ENCODE measurements around the gene STMN1. TPM values are rescaled to one million over a fixed set of nuclear protein-coding genes. Genes with fewer than 3 reads are reported as not detected.
A peak's percentile ranks its signal among the peaks of the same experiment; 100 is the strongest.

STMN1 gene
- total RNA-seq, 2 experiments from 2014 or later: 548 to 626 TPM

DNA sequence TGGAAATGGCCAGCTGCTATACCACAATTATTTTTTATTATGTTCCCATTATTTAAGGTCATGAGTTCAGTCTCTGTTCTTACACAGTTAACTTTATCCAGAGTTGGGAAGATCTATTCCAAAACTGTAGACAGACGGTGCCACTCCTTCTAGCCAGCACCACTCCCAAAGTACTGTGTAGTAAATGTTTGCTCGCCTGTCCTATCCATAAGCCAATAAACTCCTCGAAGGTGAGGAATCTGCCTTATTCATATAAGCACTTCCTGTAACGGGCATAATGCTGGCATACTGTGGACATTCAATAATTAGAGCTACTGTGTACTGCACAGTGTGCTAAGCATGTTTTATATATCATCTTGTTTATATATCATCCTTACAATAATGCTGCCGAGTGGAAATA lies 26.1 kb upstream of the STMN1 start:
- Mint-ChIP-seq H3K9me3 (ENCODE audit: low read depth) (no peaks in the 10 kb centered on the region), H3K27ac (no peak overlapping the region), H3K27me3 (peaks cover 15% of the 10 kb centered on the region), H3K36me3 (no peaks in the 10 kb centered on the region), H3K4me3 (no peak overlapping the region), H3K4me1 (no peaks in the 10 kb centered on the region)
- DNase-seq (no peak), ATAC-seq (no peak)
- CTCF ChIA-PET: interaction anchor here (0.6 kb wide), 1 partner anchor 18 kb away, joined by 3 read pairs; no protein-coding TSS in a partner anchor

DNA sequence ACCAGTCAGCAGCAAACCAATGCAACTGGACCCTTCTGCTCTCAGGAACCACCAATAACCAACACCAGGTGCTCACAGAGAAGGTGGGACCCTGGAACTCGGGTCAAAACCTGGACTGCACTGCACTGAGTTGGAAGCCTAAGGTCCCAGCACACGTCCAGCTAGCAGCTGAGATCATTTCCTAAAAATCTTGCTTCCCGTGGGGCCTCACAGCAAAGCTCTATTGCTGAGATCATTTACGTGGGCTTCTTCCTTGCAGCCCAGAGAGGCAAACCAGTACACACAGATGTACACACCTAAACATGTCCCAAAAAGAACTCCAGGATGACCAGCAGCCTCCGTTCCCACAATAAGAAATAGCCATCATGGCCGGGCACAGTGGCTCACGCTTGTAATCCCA lies 22.8 kb upstream of the STMN1 start:
- no peak for DNase-seq
- Mint-ChIP-seq H3K36me3 (no peaks in the 10 kb centered on the region), H3K4me1 (no peaks in the 10 kb centered on the region), H3K9me3 (ENCODE audit: low read depth) (no peaks in the 10 kb centered on the region), H3K27ac (no peak overlapping the region), H3K27me3 (peaks cover 34% of the 10 kb centered on the region), H3K4me3 (no peak overlapping the region)
- ATAC-seq: no peak
- CTCF ChIA-PET: no interaction called here

DNA sequence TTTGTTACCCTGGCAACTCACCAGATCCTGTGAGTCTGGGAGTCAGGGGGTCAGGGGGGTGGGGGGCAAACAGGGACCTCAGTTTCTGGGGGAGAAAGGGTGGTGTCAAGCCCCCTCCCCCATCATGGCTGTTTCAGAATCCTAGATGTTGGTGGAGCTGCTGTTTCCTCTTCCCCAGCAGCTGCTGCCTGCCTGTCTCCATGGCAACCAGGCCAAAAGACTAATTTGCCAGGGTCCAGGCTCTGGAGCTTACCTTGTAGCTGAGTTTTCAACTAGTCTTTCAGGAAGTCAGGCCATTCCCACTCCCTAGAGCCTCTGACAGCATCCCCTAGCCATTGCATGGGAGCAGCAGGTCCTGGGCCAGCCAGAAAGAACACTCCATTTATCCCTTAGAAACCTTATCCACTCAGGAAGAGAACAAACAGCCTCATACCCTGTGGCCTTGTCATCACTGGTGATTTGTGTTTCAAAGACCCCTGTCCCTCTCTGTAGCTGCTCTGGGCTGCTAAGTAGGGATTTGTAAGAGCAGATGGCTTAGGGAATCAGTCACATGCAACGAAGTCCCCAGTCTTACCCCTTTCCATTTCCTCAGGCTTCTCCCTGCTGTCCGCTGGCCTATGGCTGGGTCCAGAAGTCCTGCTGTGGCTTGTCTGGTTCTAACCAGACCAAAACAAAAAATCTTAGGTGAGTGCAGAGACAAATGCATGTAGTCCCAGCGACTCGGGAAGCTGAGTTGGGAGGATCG lies 21.5 kb upstream of the STMN1 start:
- CTCF ChIA-PET: no interaction called here
- Mint-ChIP-seq H3K27me3 (peaks cover 45% of the 10 kb centered on the region), H3K4me1 (peaks cover 4% of the 10 kb centered on the region), H3K36me3 (no peaks in the 10 kb centered on the region), H3K27ac (no peak overlapping the region), H3K9me3 (ENCODE audit: low read depth) (no peaks in the 10 kb centered on the region), H3K4me3 (no peak overlapping the region)
- DNase-seq (no peak), ATAC-seq (no peak)

DNA sequence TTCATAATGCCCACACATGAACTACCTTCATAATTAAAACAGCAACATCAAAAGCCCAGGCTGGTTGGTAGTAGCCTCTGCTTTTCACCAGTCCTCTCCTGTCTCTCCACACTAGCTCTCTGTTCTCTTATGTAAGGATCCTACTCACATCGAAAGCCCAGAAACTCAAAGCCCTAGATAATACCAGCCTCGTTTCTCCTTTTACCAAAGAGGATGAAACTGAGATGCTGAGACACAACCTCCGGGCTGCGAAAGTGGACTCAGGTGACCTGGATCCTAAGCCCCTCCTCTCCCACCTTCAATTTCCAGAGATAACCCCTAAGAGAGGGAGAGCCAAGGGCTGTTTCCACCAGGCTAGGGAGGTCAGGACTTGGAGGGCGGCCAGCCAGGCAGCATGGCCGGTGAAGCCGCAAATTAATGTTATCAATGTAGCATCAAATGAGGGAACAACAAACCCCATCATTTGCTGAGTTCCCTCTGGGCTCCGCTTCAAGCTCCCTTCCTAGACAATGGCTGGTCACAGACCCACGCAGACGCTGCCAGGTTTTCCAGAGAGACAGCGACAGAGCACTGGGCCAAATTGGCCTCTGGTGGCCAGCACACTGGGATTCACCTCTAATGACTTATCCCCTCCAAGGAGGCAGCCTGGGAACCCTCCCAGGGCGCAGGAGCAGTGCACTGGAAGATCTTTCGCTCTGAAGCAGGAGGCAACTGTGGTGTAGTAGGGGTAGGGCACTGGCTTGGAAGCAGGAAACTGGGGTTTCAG lies 20.7 kb upstream of the STMN1 start:
- ATAC-seq (no peak), DNase-seq (no peak)
- Mint-ChIP-seq H3K9me3 (ENCODE audit: low read depth) (no peaks in the 10 kb centered on the region), H3K27ac (no peak overlapping the region), H3K4me1 (peaks cover 11% of the 10 kb centered on the region), H3K4me3 (no peak overlapping the region), H3K27me3 (peaks cover 49% of the 10 kb centered on the region), H3K36me3 (no peaks in the 10 kb centered on the region)
- CTCF ChIA-PET: interaction anchor here (2.5 kb wide), 1 partner anchor 31 kb away, joined by 14 read pairs; no protein-coding TSS in a partner anchor

DNA sequence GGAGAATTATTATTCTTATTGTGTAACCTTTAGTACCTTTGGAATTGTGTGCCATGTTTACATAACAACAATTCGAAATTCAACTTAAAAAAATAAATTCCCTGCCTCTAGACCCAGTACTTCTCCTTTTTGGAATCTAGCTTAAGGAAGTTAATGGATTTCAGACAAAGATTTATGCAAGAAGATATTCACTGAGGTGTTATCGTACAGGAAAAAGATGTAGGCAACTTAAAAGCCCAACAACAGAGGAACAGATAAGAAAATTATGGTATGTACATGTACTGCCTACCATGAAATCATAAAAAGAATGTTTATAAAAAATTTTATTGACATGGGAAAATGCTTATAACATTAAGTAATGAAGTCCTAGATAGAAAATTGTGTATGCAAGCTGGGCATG lies 18.2 kb upstream of the STMN1 start:
- no peak for ATAC-seq
- no peak overlapping the region for H3K4me3 Mint-ChIP-seq
- CTCF ChIA-PET: interaction anchor here (2.5 kb wide), 1 partner anchor 28 kb away, joined by 14 read pairs; no protein-coding TSS in a partner anchor
- H3K27ac Mint-ChIP-seq: no peak overlapping the region
- peaks cover 40% of the 10 kb centered on the region for H3K27me3 Mint-ChIP-seq
- H3K9me3 Mint-ChIP-seq (ENCODE audit: low read depth): no peaks in the 10 kb centered on the region
- H3K4me1 Mint-ChIP-seq: peaks cover 12% of the 10 kb centered on the region
- H3K36me3 Mint-ChIP-seq: no peaks in the 10 kb centered on the region
- DNase-seq: no peak

DNA sequence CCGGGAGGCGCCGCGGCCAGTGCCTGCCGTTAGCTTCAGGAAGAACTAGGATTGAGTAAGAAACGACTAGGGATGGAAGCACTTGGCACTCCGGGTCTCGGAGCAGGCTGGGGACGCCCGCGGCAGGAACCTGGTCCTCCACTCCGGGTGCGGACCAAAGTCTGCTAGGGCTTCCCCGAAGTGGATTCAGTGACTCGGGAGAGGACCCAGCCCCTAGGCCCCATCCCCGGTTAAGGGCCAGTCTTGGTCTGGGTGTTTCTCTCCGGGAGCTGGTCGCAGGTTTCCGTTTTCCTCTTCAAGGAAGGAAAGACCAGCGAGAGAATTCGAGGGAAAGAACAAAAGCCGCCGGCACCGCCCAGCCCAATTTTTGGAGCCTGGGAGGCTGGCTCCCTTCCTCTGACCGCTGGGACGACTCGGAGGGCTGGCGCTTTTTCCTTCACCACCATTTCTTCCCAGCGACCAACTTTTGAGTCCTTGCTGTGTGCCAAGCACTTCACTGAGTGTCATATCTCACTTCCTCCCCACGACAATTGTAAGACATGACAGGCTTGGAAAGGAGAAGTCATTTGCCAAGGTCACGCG lies 16.8 kb upstream of the STMN1 start:
- Mint-ChIP-seq H3K4me3 (peak overlapping the region; percentile 74), H3K27ac (no peak overlapping the region), H3K4me1 (peaks cover 19% of the 10 kb centered on the region), H3K36me3 (no peaks in the 10 kb centered on the region), H3K27me3 (peaks cover 40% of the 10 kb centered on the region), H3K9me3 (ENCODE audit: low read depth) (no peaks in the 10 kb centered on the region)
- ATAC-seq: no peak
- DNase-seq: no peak
- CTCF ChIA-PET: interaction anchor here (0.5 to 3.3 kb wide), 4 partner anchors 14 to 636 kb away, joined by 3 to 21 read pairs (median 9); partner anchors contain the start of gene PAFAH2

DNA sequence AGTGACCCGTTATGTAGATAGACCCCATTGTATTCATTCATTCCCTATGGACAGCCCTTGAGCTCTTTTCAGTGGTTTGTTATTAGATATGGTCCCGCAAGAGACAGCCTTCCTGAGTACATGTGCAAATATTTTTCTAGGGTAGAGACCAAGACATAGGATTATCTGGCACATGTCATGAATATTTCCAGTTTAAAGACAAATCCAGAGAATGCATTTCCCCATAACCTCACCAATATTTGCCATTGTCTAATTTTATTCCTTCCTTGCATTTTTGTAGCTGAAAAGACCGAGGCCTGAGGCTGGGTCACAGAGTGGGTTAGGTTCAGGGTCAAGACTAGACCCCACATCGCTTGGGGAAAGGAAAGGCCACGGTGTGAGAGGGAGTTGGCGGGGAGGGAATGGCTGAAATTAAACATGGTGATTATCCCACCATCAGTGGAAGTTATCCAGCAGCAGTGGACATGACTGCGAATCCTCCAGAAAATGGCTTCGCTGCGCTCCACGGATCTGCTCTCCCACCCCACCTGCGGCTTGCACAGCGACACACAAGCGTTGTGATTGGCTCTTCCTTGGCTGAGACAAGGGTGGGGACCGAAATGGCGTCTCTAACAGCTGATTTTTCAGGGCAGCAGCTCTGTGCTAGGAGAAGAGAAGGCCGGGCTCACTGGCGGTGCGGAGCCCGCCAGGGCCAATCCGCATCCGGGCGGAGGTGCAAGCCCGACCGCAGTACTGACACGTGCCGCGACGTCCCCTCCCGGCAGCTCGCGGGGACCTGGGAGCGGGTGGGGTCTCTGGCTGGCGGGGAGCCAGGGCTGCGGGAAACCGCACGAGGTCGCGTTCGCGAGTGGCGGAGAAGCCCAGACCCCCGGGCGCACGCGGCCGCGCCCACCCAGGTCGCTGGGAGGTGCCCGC lies 16.1 kb upstream of the STMN1 start:
- Mint-ChIP-seq H3K27ac (peak overlapping the region; percentile 29), H3K9me3 (ENCODE audit: low read depth) (no peaks in the 10 kb centered on the region), H3K4me1 (peaks cover 25% of the 10 kb centered on the region), H3K4me3 (peak overlapping the region; percentile 74), H3K27me3 (peaks cover 40% of the 10 kb centered on the region), H3K36me3 (no peaks in the 10 kb centered on the region)
- CTCF ChIA-PET: interaction anchor here (0.5 to 3.3 kb wide), 8 partner anchors 14 to 1478 kb away, joined by 3 to 21 read pairs (median 4); partner anchors contain the start of gene PAFAH2
- DNase-seq (peak; percentile 69), ATAC-seq (peak; percentile 91)

DNA sequence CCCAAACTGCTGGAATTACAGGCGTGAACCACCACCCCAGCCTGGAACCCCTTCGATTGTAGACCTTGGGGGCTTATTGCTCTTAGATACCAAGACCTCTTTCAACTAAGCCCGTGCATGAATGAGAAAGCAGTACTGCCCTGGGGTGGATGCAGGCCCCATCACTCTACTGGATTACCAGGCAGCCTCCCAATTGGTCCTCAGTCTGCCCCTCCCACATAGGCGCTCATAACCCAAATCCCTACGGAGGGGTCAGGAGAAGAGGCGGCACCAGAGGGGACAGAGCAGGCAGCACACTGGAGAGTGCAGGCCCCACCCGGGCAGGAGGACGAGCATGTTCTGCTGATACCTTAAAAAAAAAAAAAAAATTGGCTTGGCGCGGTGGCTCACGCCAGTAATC lies 12.4 kb upstream of the STMN1 start:
- H3K9me3 Mint-ChIP-seq (ENCODE audit: low read depth): no peaks in the 10 kb centered on the region
- H3K27ac Mint-ChIP-seq: no peak overlapping the region
- DNase-seq: no peak
- no peak for ATAC-seq
- H3K4me3 Mint-ChIP-seq: no peak overlapping the region
- H3K36me3 Mint-ChIP-seq: no peaks in the 10 kb centered on the region
- H3K4me1 Mint-ChIP-seq: peaks cover 24% of the 10 kb centered on the region
- peaks cover 20% of the 10 kb centered on the region for H3K27me3 Mint-ChIP-seq
- CTCF ChIA-PET: interaction anchor here (0.7 to 1.9 kb wide), 3 partner anchors 23 to 293 kb away, joined by 3 to 12 read pairs (median 4); partner anchors contain the start of gene PAFAH2

DNA sequence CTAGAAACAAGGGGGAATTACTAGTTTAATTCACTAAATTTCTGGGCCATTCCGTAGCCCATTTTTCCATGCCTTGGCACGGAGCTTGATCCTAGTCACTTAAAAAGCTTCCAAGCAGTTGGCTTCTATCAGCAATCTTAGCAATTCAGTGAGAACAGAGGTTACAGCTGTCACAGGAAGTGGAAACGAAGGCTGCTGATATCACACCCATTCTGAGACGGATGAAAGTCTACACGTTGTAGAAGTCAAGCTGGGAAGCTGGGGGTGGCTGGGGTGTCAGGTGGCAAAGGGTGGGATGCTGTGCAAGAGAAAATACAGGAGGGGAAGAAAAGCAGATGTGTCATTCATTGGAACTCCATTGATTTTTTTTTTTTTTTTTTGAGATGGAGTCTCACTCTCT lies 11.8 kb upstream of the STMN1 start:
- Mint-ChIP-seq H3K9me3 (ENCODE audit: low read depth) (no peaks in the 10 kb centered on the region), H3K27ac (peak overlapping the region; percentile 44), H3K4me1 (peaks cover 20% of the 10 kb centered on the region), H3K4me3 (no peak overlapping the region), H3K36me3 (no peaks in the 10 kb centered on the region), H3K27me3 (peaks cover 14% of the 10 kb centered on the region)
- ATAC-seq (peak; percentile 32), DNase-seq (peak; percentile 56)
- CTCF ChIA-PET: interaction anchor here (0.7 to 1.9 kb wide), 4 partner anchors 22 to 293 kb away, joined by 3 to 12 read pairs (median 4); partner anchors contain the start of gene PAFAH2

DNA sequence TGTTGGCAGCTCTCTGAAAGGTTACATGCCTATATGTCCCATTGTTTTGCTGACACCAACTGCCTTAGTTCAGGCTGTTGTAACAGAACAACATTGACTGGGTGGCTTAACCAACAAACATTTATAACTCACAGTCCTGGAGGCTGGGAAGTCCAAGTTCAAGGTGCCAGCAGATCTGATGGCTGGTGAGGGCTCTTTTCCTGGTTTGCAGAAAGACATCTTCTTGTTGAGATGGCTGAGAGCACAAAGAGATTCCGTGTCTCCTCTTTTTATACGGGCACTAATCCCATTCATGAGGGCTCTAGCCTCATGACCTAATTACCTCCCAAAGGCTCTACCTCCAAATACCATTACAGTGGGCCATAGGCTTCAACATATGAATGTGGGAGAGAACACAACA lies 10.2 kb upstream of the STMN1 start:
- no peak overlapping the region for H3K4me3 Mint-ChIP-seq
- H3K9me3 Mint-ChIP-seq (ENCODE audit: low read depth): no peaks in the 10 kb centered on the region
- no peak overlapping the region for H3K27ac Mint-ChIP-seq
- CTCF ChIA-PET: interaction anchor here (1.9 kb wide), 1 partner anchor 20 kb away, joined by 12 read pairs; no protein-coding TSS in a partner anchor
- peaks cover 13% of the 10 kb centered on the region for H3K4me1 Mint-ChIP-seq
- DNase-seq (no peak), ATAC-seq (no peak)
- H3K27me3 Mint-ChIP-seq: peaks cover 2% of the 10 kb centered on the region
- H3K36me3 Mint-ChIP-seq: no peaks in the 10 kb centered on the region

DNA sequence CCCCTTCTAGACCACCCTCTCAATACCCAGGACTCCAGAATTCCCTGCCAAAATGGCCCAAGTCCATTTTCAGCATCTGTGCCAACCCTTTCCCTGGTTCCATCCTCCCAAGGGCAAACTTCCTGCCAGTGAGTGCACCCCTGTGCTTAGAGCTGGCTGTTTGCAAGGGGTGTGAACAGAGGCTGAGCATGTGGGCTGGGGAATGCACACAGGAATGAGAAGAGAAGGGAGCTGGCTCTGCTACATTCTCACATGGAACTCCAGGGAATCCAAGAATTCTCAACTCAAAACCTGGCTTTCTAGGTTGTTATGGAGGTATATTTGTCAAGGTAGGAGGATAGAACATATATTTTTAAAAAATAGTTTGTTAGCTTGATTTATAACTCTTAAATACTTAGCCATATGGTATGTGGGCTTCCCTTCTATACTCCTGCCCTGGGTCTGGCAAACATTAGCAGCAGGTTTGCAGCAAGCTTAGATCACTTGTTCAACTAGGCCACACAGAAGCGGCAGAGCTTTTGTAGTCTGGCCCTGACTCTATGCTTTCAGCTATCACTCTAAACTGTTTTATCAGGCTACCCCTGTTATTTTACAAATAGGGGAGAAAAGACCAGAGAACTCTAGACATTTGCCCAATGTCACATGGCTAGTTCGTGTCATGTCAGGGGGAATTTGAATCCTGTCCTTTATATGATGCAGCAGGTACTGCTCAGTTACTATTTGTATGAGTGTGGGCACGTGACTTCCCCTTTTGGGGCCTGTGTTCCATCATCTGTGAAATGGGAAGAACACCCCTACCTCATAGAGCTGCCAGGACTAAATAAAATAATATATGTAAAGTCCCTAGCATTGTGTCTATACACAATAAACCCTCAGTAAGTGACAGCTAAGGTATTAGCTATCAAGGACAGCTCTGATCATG lies 8.1 kb upstream of the STMN1 start:
- CTCF ChIA-PET: interaction anchor here (0.8 to 5.1 kb wide), 5 partner anchors 14 to 83 kb away, joined by 3 to 20 read pairs (median 3); partner anchors contain the start of gene PAFAH2
- H3K4me3 Mint-ChIP-seq: no peak overlapping the region
- no peaks in the 10 kb centered on the region for H3K9me3 Mint-ChIP-seq (ENCODE audit: low read depth)
- H3K27me3 Mint-ChIP-seq: peaks cover 2% of the 10 kb centered on the region
- ATAC-seq (no peak), DNase-seq (no peak)
- no peaks in the 10 kb centered on the region for H3K36me3 Mint-ChIP-seq
- peaks cover 13% of the 10 kb centered on the region for H3K4me1 Mint-ChIP-seq
- H3K27ac Mint-ChIP-seq: no peak overlapping the region

DNA sequence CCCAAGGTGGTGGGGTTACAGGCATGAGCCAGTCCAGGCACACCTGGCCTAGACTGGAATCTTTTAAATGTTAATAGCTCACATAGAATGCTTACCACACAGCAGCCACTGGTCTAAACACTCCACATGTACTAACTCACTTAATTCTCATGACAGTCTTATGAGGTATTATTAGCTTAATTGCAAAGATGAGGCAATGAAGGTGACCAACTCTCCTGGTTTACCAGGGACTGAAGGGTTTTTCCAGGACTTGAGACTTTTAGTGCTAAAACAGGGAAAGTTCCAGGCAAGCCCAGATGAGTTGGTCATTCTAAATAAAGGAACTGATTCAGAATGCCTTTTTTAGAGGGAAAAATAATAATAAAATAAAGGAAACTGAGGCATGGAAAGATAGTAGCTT lies 7.0 kb upstream of the STMN1 start:
- Mint-ChIP-seq H3K4me1 (peaks cover 8% of the 10 kb centered on the region), H3K9me3 (ENCODE audit: low read depth) (no peaks in the 10 kb centered on the region), H3K27ac (no peak overlapping the region), H3K4me3 (no peak overlapping the region), H3K27me3 (peaks cover 5% of the 10 kb centered on the region), H3K36me3 (no peaks in the 10 kb centered on the region)
- ATAC-seq (no peak), DNase-seq (no peak)
- CTCF ChIA-PET: interaction anchor here (1.6 to 5.1 kb wide), 3 partner anchors 18 to 84 kb away, joined by 3 to 20 read pairs (median 7); partner anchors contain the start of gene PAFAH2

Data from activated CD8-positive, alpha-beta memory T cell treated with anti-CD3 and anti-CD28 coated beads, Interleukin-2, amount 10 ng/mL, durations not matched to agents 7 days and 5 days (primary cell).